Measurements from ENCODE around the gene CNKSR3. TPM values are rescaled to one million over a fixed set of nuclear protein-coding genes. Genes with fewer than 3 reads are reported as not detected.

CNKSR3 gene
- total RNA-seq, 1 donor from 2014 or later: 10.3 TPM

- TF ChIP-seq, protein P1, sequence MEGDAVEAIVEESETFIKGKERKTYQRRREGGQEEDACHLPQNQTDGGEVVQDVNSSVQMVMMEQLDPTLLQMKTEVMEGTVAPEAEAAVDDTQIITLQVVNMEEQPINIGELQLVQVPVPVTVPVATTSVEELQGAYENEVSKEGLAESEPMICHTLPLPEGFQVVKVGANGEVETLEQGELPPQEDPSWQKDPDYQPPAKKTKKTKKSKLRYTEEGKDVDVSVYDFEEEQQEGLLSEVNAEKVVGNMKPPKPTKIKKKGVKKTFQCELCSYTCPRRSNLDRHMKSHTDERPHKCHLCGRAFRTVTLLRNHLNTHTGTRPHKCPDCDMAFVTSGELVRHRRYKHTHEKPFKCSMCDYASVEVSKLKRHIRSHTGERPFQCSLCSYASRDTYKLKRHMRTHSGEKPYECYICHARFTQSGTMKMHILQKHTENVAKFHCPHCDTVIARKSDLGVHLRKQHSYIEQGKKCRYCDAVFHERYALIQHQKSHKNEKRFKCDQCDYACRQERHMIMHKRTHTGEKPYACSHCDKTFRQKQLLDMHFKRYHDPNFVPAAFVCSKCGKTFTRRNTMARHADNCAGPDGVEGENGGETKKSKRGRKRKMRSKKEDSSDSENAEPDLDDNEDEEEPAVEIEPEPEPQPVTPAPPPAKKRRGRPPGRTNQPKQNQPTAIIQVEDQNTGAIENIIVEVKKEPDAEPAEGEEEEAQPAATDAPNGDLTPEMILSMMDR (conservative IDR thresholded peaks at IDR 0.05; ENCODE audit: low read depth, low read length): no peak
- no peak for DNase-seq (ENCODE audit: low read depth)
- no peak overlapping the region for H3K4me3 ChIP-seq (ENCODE audit: low read depth, low read length)
Measured at GRCh38 chr6:154394571-154394970, 115.9 kb downstream of the CNKSR3 start.

- DNase-seq (ENCODE audit: low read depth): no peak
- no peak overlapping the region for H3K4me3 ChIP-seq (ENCODE audit: low read depth, low read length)
- TF ChIP-seq, protein P1 (conservative IDR thresholded peaks at IDR 0.05; ENCODE audit: low read depth, low read length): no peak
Measured at GRCh38 chr6:154390034-154390433, 120.5 kb downstream of the CNKSR3 start.

- H3K4me3 ChIP-seq (ENCODE audit: low read depth, low read length): no peak overlapping the region
- TF ChIP-seq, protein P1 (conservative IDR thresholded peaks at IDR 0.05; ENCODE audit: low read depth, low read length): no peak
- no peak for DNase-seq (ENCODE audit: low read depth)
Measured at GRCh38 chr6:154388803-154389202, 121.7 kb downstream of the CNKSR3 start.

DNA sequence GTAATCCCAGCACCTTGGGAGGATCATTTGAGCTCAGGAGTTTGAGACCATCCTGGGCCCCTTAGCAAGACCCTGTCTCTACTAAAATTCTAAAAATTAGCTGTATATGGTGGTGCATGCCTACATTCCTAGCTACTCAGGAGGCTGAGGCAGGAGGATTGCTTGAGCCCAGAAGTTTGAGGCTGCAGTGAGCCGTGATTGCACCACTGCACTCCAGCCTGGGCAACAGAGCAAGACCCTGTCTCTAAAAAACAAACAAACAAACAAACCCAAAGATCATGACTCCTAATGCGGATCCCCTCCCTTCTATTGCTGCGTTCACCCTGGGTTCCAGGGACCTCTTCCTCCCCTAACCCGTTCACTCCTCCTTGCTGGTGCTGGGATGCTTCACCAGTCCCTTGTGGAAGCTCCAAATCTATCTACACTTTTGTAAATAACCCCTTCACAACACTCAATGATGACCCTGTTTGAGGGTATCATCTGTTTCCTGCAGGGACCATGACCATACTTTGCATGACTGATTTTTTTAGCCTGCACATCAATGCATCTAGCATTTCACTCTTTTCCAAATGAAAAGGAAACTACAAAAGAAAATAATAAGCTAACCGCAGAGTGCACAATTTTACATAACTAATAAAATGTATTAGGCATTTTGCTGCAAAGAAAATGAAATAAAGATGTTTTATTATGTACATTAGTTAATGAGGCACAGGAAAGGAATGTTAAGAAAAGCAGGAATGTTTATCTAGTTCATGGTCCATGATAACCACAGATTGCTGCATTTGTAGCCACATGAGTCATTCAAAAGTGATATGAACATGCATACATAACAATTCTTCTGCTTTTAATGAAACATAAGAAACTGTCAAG lies 123.4 kb downstream of the CNKSR3 start:
- TF ChIP-seq, protein P1 (conservative IDR thresholded peaks at IDR 0.05; ENCODE audit: low read depth, low read length): no peak
- no peak overlapping the region for H3K4me3 ChIP-seq (ENCODE audit: low read depth, low read length)
- no peak for DNase-seq (ENCODE audit: low read depth)

DNA sequence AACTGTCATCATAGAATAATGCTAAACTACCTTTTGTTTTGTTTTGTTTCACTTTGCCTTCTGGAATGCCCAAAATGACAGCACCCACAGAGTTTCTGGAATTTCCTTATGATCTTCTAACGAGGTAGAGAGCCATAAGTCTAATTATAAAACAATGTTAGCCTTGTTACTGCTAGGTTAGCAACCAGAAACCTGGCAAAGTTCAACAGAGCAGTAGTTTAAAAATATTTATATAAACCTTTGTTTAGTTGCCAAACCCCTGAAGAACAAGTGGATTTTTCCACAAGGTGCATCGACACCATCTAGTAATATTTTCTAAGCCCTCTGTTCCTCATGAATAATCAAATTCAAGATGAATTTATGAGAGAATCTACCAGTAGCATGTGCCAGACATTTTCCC lies 126.3 kb downstream of the CNKSR3 start:
- TF ChIP-seq, protein P1 (conservative IDR thresholded peaks at IDR 0.05; ENCODE audit: low read depth, low read length): no peak
- no peak overlapping the region for H3K4me3 ChIP-seq (ENCODE audit: low read depth, low read length)
- DNase-seq (ENCODE audit: low read depth): no peak

GRCh38 chr6:154383273-154383672 lies 127.2 kb downstream of the CNKSR3 start:
- TF ChIP-seq, protein P1 (conservative IDR thresholded peaks at IDR 0.05; ENCODE audit: low read depth, low read length): no peak
- no peak for DNase-seq (ENCODE audit: low read depth)
- no peak overlapping the region for H3K4me3 ChIP-seq (ENCODE audit: low read depth, low read length)

- no peak for DNase-seq (ENCODE audit: low read depth)
- no peak overlapping the region for H3K4me3 ChIP-seq (ENCODE audit: low read depth, low read length)
- TF ChIP-seq, protein P1 (conservative IDR thresholded peaks at IDR 0.05; ENCODE audit: low read depth, low read length): no peak
Measured at GRCh38 chr6:154382740-154383139, 127.7 kb downstream of the CNKSR3 start.
